ENCODE measurements around the gene FDXACB1.

Gene FDXACB1

GRCh38 chr11:111870113-111870512, 8.9 kb downstream of the FDXACB1 start:
- no peak for TF ChIP-seq CTCF (IDR thresholded peaks at IDR 0.05; ENCODE audit: control insufficient read depth, extremely low read depth, insufficient read depth)
- no peak for DNase-seq (ENCODE audit: low read depth)
- peak overlapping the region; percentile 82 for H3K4me3 ChIP-seq (ENCODE audit: low read depth, low read length)

GRCh38 chr11:111860257-111860656, 18.7 kb downstream of the FDXACB1 start:
- DNase-seq (ENCODE audit: low read depth) = no peak
- no peak for TF ChIP-seq CTCF (IDR thresholded peaks at IDR 0.05; ENCODE audit: control insufficient read depth, extremely low read depth, insufficient read depth)
- H3K4me3 ChIP-seq (ENCODE audit: low read depth, low read length) = no peak overlapping the region

GRCh38 chr11:111855506-111855905, 23.5 kb downstream of the FDXACB1 start:
- no peak overlapping the region for H3K4me3 ChIP-seq (ENCODE audit: low read depth, low read length)
- DNase-seq (ENCODE audit: low read depth) = no peak
- no peak for TF ChIP-seq CTCF (IDR thresholded peaks at IDR 0.05; ENCODE audit: control insufficient read depth, extremely low read depth, insufficient read depth)

GRCh38 chr11:111852103-111852502, 26.9 kb downstream of the FDXACB1 start:
- no peak for DNase-seq (ENCODE audit: low read depth)
- TF ChIP-seq CTCF (IDR thresholded peaks at IDR 0.05; ENCODE audit: control insufficient read depth, extremely low read depth, insufficient read depth) = no peak
- no peak overlapping the region for H3K4me3 ChIP-seq (ENCODE audit: low read depth, low read length)

- DNase-seq (ENCODE audit: low read depth) = no peak
- peak; percentile 66 for TF ChIP-seq CTCF (IDR thresholded peaks at IDR 0.05; ENCODE audit: control insufficient read depth, extremely low read depth, insufficient read depth)
- no peak overlapping the region for H3K4me3 ChIP-seq (ENCODE audit: low read depth, low read length)
These were observed 27.3 kb downstream of the FDXACB1 start for GRCh38 chr11:111851636-111852035.

- no peak overlapping the region for H3K4me3 ChIP-seq (ENCODE audit: low read depth, low read length)
- TF ChIP-seq CTCF (IDR thresholded peaks at IDR 0.05; ENCODE audit: control insufficient read depth, extremely low read depth, insufficient read depth) = no peak
- DNase-seq (ENCODE audit: low read depth) = no peak
These were observed 27.9 kb downstream of the FDXACB1 start for GRCh38 chr11:111851067-111851466.

GRCh38 chr11:111849631-111850030, 29.3 kb downstream of the FDXACB1 start:
- TF ChIP-seq CTCF (IDR thresholded peaks at IDR 0.05; ENCODE audit: control insufficient read depth, extremely low read depth, insufficient read depth) = no peak

More at GRCh38 chr11:111849631-111850030, 29.3 kb downstream of the FDXACB1 start:
- H3K4me3 ChIP-seq (ENCODE audit: low read depth, low read length) = no peak overlapping the region
- no peak for DNase-seq (ENCODE audit: low read depth)
